Measurements from ENCODE around the gene SIRT1. TPM values are rescaled to one million over a fixed set of nuclear protein-coding genes. Genes with fewer than 3 reads are reported as not detected.

Gene SIRT1
- 13.3 to 29.9 TPM (median 24.2 TPM) in 5 replicates for total RNA-seq (2022; extraction: Qiagen RNA extraction; ENCODE audit: low read depth)

GRCh38 chr10:67884313-67884841, at the start of gene SIRT1:
SIRT1 (plus strand) TSS chr10:67884656; CDS start chr10:67884722, 66 bp downstream.

GRCh38 chr10:67837541-67838314, 46.7 kb upstream of the SIRT1 start, which contains the start of gene DNAJC12:
DNAJC12 (minus strand) TSS chr10:67838188; CDS start chr10:67838011, 177 bp downstream.

Other genes starting within 250 kb of the SIRT1 start
- gene CTNNA3, start 188.5 kb upstream of the SIRT1 start, total RNA-seq (2022; extraction: Qiagen RNA extraction; ENCODE audit: low read depth) = not detected in 5 replicates
- gene DNAJC12, start 46.5 kb upstream of the SIRT1 start, total RNA-seq (2022; extraction: Qiagen RNA extraction; ENCODE audit: low read depth) = 51.2 to 75.8 TPM (median 65.1 TPM) in 5 replicates
- 28.4 to 51.1 TPM (median 48.1 TPM) in 5 replicates for gene HERC4, start 190.6 kb downstream of the SIRT1 start, total RNA-seq (2022; extraction: Qiagen RNA extraction; ENCODE audit: low read depth)
- 2.3 to 3.3 TPM (median 2.5 TPM) in 5 replicates for gene MYPN, start 224.8 kb downstream of the SIRT1 start, total RNA-seq (2022; extraction: Qiagen RNA extraction; ENCODE audit: low read depth)